Adipose tissue (tissue), 3 donors: ENCODE data around the gene UBAP2. TPM values are rescaled to one million over a fixed set of nuclear protein-coding genes. Genes with fewer than 3 reads are reported as not detected.
"Not testable (repeated sequence)": the region's sequence is repeated elsewhere in the genome, so short reads cannot be mapped to it uniquely, and the experiment has no call there.

ENCODE experiments used
- H3K27ac ChIP-seq: one replicate; pipeline ENCODE4 v1.5.1; 2013; ENCODE audit warnings: low read depth, low read length
- WGBS, 3 donors: extraction: QIAGEN DNeasy Blood & Tissue Kit; methylation state at CpG; one replicate each; pipeline ENCODE4 v1.1.7; 2013; 5-methylcytosine and 5-hydroxymethylcytosine counted together
- polyA plus RNA-seq, 3 donors: library from polyadenylated mRNA; stranded (reverse); fragments of 200-250 nt; gene quantifications; one replicate each; pipeline ENCODE4 v1.2.3, GENCODE V29; 2013
- donor health status: healthy with polysubstance abuse.
- donor health status: Bipolar disorder and iron deficiency.
- donor health status: healthy.

UBAP2 gene
- polyA plus RNA-seq, 3 donors: 8.0 to 9.6 (median 9.4) TPM

GRCh38 chr9:34049630-34050384 lies 1.1 kb upstream of the UBAP2 start:
- 18 to 51% (median 50%) methylated on average over 18 of the region's 18 CpGs for WGBS, 3 donors
- H3K27ac ChIP-seq: no peak overlapping the region

DNA sequence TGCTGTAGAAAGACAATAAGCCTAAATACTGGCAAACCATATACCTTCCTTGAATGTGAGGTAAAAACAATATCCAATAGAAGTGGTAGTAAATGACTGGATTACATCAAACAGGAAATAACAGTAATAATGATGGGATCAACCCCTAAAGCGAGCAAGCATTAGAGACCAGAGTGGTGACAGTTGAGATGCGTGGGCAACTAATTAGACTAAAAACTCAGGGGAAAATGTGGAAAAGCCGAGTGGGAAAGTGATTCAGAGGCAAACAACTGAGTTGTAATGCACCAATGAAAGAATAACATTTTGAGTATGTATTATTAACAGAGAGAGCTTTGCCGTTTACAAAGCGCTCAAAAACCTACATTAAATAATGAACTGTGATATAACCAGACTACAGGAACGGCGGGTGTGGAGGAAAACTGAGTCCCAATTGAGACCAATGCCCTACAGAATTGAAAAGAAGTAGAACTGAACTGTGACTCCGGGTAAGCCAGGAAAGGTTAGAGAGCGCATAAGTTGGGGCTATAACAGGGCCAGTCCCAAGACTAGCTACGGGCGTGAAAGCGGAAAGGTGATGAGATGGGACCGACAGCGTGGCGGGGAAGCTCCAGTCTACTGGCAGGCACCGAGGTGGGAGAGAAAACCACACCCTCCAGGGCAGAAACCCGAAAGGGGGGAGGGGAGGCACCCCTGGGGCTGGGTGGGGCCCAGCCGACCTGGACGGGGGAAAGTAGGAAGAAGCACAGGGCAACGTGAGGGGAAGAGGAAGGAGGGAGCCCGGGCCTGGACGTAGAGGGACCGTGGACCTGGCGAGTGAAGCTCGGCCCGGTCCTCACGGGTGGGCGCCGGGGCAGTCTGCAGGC lies 592 bp downstream of the UBAP2 start:
- H3K27ac ChIP-seq: peak overlapping the region; percentile 55
- 1% methylated on average over 29 of the region's 29 CpGs for whole genome bisulfite sequencing, 3 donors

GRCh38 chr9:34046784-34047379 lies 1.8 kb downstream of the UBAP2 start:
- WGBS, 3 donors: 28 to 42% (median 38%) methylated on average over 5 of the region's 5 CpGs
- peak overlapping the region; percentile 35 for H3K27ac ChIP-seq

DNA sequence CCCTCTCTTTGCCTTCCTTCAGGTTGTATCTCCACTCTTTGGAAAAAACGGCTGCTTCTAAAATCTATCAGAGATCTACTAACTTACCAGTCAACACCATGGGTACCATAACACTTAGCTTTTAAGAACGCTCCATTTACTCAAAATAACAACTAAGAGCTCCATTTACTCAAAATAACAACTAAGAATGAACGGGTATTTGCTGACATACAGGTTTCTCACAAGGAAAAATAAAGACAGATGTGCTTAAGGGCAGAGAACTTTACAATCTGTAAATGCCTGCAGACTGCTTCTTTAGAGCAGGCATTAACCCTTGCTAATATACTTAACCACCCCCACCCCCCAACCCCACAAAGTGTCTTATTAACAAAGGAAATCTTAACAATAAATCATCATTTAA lies 2.8 kb downstream of the UBAP2 start:
- no peak overlapping the region for H3K27ac ChIP-seq
- WGBS, 3 donors: 66 to 76% (median 70%) methylated on average over 3 of the region's 3 CpGs

DNA sequence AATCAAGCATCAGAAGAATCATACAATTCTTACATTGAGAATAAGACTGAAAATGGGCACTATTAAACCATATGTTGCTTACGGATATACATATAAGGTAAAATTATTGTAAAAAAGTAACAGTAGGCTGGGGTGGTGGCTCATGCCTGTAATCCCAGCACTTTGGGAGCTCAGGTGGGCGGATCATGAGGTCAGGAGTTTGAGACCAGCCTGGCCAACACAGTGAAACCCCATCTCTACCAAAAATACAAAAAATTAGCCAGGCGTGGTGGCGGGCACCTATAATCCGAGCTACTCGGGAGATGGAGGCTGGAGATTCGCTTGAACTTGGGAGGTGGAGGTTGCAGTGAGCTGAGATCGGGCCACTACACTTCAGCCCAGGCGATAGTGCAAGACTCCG lies 6.6 kb downstream of the UBAP2 start:
- H3K27ac ChIP-seq: not testable (repeated sequence)

DNA sequence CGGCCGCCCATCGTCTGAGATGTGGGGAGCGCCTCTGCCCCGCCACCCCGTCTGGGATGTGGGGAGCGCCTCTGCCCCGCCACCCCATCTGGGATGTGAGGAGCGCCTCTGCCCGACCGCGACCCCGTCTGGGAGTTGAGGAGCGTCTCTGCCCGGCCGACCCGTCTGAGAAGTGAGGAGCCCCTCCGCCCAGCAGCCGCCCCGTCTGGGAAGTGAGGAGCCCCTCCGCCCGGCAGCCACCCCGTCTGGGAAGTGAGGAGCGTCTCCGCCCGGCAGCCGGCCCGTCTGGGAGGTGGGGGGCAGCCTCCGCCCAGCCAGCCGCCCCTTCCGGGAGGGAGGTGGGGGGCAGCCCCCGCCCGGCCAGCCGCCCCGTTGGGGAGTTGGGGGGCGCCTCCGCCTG lies 9.8 kb downstream of the UBAP2 start:
- 96 to 100% (median 98%) methylated on average over 21 to 37 of the region's 37 CpGs for WGBS, 3 donors
- not testable (repeated sequence) for H3K27ac ChIP-seq

More for the DNA sequence above, 6.6 kb downstream of the UBAP2 start:
- 94 to 97% (median 97%) methylated on average over 10 of the region's 10 CpGs for WGBS, 3 donors

DNA sequence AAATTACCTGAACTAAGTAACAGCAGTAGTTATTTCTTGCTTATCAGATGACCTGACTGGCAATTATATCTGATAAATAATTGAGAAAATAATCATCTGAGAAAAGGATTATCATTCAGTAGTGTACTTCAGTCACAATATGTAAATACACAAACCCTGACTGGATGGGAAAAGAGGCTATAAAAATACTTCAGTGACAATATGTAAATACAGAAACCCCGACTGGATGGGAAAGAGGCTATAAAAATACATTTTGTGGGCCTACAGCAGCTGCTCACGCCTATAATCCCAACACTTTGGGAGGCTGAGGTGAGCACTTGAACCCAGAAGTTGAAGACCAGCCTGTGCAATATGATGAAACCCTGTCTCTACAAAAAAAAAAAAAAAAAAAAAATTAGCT lies 11.1 kb downstream of the UBAP2 start:
- no peak overlapping the region for H3K27ac ChIP-seq
- 75 to 96% (median 88%) methylated on average over 2 of the region's 2 CpGs for WGBS, 3 donors

DNA sequence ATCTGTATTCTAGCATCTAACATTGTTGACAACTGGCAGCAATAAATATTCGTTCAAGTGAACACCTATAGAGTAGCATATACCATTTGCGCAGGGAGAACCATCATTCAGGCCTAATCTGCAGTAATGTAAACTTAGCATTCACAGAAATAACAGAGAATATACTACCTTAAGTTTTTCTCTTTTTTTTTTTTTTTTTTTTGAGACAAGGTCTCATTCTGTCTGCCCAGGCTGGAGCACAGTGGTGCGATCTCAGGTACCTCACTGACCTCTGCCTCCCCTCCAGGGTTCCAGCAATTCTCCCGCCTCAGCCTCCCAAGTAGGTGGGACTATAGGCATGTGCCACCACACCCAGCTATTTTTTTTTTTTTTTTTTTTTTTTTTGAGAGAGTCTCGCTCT lies 12.1 kb downstream of the UBAP2 start:
- H3K27ac ChIP-seq: no peak overlapping the region
- 95 to 97% (median 97%) methylated on average over 4 to 5 of the region's 5 CpGs for WGBS, 3 donors

GRCh38 chr9:34035656-34036055 lies 13.0 kb downstream of the UBAP2 start:
- WGBS, 3 donors: 50 to 83% (median 73%) methylated on average over 5 of the region's 5 CpGs
- no peak overlapping the region for H3K27ac ChIP-seq

DNA sequence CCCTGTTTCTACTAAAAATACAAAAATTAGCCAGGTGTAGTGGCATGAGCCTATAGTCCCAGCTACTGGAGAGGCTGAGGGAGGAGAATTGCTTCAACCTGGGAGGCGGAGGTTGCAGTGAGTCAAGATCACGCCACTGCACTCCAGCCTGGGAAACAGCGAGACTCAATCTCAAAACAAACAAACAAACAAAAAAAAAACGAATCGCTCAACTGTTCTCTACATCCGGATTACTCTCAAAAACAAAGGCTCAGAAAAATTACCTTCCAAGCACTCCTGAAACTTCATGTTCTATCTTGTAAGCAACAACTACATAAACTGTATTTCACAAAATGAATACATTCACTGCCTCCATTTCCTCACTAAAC lies 14.0 kb downstream of the UBAP2 start:
- WGBS, 3 donors: 84 to 88% (median 86%) methylated on average over 6 of the region's 6 CpGs
- H3K27ac ChIP-seq: no peak overlapping the region

GRCh38 chr9:34032631-34033030 lies 16.1 kb downstream of the UBAP2 start:
- H3K27ac ChIP-seq: no peak overlapping the region
- 74 to 96% (median 96%) methylated on average over 7 of the region's 7 CpGs for WGBS, 3 donors

GRCh38 chr9:34027845-34028574 lies 20.7 kb downstream of the UBAP2 start:
- no peak overlapping the region for H3K27ac ChIP-seq
- WGBS, 3 donors: 96 to 99% (median 97%) methylated on average over 11 of the region's 11 CpGs

DNA sequence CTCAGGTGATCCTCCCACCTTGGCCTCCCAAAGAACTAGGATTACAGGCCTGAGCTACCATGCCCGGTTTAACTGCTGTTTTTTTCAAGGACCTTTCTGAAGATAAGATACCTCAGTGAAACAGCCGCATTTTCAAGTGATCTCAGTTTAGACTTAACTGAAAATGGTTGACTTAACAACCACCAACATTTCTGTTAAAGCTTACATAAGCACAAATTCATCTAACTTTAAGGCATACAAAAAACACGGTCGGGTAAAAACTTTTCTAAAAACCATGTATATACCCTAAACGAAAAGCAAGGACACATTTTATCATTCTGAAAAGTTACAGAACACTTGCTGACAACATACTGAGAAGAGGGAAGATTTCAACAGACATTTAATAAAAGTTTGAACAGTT lies 22.9 kb downstream of the UBAP2 start:
- 50 to 88% (median 80%) methylated on average over 5 of the region's 5 CpGs for WGBS, 3 donors
- no peak overlapping the region for H3K27ac ChIP-seq

- H3K27ac ChIP-seq: no peak overlapping the region
- WGBS, 3 donors: 90 to 93% (median 91%) methylated on average over 1 of the region's 1 CpG
Observed at GRCh38 chr9:34025062-34025461, 23.6 kb downstream of the UBAP2 start.

DNA sequence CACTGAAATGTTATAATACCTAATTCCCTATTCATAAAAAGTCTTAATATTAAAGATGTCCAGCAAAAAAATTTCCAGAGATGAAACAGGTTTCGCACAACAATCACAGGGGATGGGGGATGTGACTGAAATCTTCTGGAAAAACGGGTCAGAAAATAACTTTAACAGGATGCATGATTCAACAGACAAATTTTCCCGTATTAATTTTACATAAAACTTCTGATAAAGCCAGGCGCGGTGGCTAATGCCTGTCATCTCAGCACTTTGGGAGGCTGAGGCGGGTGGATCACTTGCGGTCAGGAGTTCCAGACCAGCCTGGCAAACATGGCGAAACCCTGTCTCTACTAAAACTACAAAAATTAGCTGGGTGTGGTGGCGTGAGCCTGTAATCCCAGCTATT lies 24.2 kb downstream of the UBAP2 start:
- not testable (repeated sequence) for H3K27ac ChIP-seq
- 91 to 93% (median 93%) methylated on average over 9 of the region's 9 CpGs for WGBS, 3 donors

- H3K27ac ChIP-seq: no peak overlapping the region
- WGBS, 3 donors: 93% methylated on average over 2 of the region's 4 CpGs; no CpG with 5 or more reads in 2 of the 3 donors
Observed at GRCh38 chr9:34016149-34016548, 32.5 kb downstream of the UBAP2 start.

DNA sequence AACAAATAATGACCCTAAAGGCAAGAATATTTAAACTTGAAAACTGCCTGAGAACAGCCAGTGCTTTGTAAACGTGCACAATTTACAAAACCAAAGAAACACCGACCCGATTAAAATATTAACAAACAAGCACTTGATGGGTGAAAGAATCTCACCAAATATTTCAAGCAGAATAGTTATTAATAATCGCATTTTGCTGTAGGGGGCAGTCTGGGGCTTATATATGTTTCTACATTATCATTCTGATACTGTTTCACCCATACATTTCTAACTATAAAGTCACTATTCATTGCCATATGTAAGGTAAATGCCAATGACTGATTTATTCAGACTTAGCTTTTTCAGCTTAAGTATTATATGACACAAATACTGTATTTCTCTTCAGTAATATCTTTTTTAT lies 37.7 kb downstream of the UBAP2 start:
- 69 to 85% (median 81%) methylated on average over 4 of the region's 4 CpGs for WGBS, 3 donors
- no peak overlapping the region for H3K27ac ChIP-seq

GRCh38 chr9:34001951-34002350 lies 46.7 kb downstream of the UBAP2 start:
- no peak overlapping the region for H3K27ac ChIP-seq
- WGBS, 3 donors: 88 to 94% (median 92%) methylated on average over 2 of the region's 2 CpGs

- H3K27ac ChIP-seq: no peak overlapping the region
- WGBS, 3 donors: 91 to 92% (median 91%) methylated on average over 3 of the region's 3 CpGs
Observed at GRCh38 chr9:34001298-34001697, 47.4 kb downstream of the UBAP2 start.
